Measurements from ENCODE around the gene NCAPH2. TPM values are rescaled to one million over a fixed set of nuclear protein-coding genes. Genes with fewer than 3 reads are reported as not detected.
A peak's percentile ranks its signal among the peaks of the same experiment; 100 is the strongest.

The NCAPH2 gene
- total and polyA plus RNA-seq, 2 of the 13 experiments (the other 11 are each of a cell fraction or from before 2014, with no cell fraction given): 28.1 to 64.4 TPM

DNA sequence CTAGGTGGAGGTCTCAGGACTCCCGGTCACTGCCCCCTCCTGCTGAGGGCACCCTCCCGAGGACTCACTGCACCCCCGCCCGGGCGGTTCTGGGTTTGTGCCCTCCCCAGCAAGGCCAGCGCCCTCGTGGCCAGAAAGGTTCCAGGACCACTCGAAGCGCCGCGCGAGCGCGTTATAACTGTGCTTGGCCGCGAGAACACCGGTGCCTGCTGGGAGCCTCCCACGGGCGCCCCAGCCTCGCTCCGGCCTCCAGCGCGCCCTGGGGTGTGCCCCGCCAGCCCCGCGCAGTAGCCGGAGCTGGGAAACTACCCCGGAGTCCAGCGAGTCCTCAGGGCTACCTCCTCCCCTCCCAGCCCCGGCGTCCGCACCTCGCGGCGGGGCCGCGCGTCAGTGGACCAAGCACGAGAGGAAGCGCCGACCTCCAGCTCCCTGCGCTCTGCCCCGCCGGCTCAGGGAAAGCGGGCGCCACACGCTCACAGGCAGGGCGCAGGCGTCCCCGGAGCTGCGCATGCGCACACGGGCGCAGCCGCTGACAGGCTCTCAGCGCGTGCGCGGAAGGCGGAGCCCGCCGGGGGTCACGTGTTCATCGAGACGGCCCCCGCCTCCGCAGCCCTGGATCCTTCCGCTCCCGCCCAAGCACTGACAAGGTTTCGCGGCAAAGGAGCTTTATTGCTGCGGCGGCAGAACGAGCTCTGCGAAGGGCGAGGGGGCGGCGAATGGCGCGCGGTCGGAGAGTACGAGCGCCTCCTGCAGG, 17.3 kb downstream of the NCAPH2 start, which contains the start of gene SCO2 (continued):
- TF ChIP-seq RBM39 (IDR thresholded peaks at IDR 0.05; ENCODE audit: low read depth, low read length, poor library complexity, severe bottlenecking) (peak; percentile 67), ZNF343 (CRISPR knock-in tag; IDR thresholded peaks at IDR 0.05) (peak; percentile 84), MAFK (conservative IDR thresholded peaks at IDR 0.05 in 1 of 2, IDR thresholded peaks at IDR 0.05 in 1 of 2; ENCODE audit: low read length in 2 of 2) (peak; percentile 40 to 76; a peak in 3 of 4 replicates), HIVEP1 (CRISPR knock-in tag; IDR thresholded peaks at IDR 0.05) (peak; percentile 87), BRD4 (CRISPR knock-in tag; IDR thresholded peaks at IDR 0.05) (peak; percentile 45; the same call in 1 of the 2 replicates), CAMTA2 (CRISPR knock-in tag; IDR thresholded peaks at IDR 0.05; ENCODE audit: borderline replicate concordance) (peak; percentile 62; the same call in 1 of the 2 replicates), KMT2A (CRISPR knock-in tag; IDR thresholded peaks at IDR 0.05) (peak; percentile 49; the same call in 1 of the 2 replicates), ZNF792 (CRISPR knock-in tag; IDR thresholded peaks at IDR 0.05) (peak; percentile 71), REPIN1 (CRISPR knock-in tag; IDR thresholded peaks at IDR 0.05; ENCODE audit: borderline replicate concordance, low read depth) (peak; percentile 71; the same call in 1 of the 2 replicates), EZH2 (conservative IDR thresholded peaks at IDR 0.05; ENCODE audit: low read depth, low read length) (no peak), CCAR2 (optimal IDR thresholded peaks at IDR 0.05; ENCODE audit: low read depth, low read length) (no peak), KLF16 (CRISPR knock-in tag; IDR thresholded peaks at IDR 0.05) (peak in 1 of 2 experiments; percentile 76; a peak in 2 of 4 replicates)
- TF ChIP-seq, protein P1, sequence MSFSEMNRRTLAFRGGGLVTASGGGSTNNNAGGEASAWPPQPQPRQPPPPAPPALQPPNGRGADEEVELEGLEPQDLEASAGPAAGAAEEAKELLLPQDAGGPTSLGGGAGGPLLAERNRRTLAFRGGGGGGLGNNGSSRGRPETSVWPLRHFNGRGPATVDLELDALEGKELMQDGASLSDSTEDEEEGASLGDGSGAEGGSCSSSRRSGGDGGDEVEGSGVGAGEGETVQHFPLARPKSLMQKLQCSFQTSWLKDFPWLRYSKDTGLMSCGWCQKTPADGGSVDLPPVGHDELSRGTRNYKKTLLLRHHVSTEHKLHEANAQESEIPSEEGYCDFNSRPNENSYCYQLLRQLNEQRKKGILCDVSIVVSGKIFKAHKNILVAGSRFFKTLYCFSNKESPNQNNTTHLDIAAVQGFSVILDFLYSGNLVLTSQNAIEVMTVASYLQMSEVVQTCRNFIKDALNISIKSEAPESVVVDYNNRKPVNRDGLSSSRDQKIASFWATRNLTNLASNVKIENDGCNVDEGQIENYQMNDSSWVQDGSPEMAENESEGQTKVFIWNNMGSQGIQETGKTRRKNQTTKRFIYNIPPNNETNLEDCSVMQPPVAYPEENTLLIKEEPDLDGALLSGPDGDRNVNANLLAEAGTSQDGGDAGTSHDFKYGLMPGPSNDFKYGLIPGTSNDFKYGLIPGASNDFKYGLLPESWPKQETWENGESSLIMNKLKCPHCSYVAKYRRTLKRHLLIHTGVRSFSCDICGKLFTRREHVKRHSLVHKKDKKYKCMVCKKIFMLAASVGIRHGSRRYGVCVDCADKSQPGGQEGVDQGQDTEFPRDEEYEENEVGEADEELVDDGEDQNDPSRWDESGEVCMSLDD (CRISPR knock-in tag; IDR thresholded peaks at IDR 0.05; ENCODE audit: borderline replicate concordance): no peak
- TF ChIP-seq, protein P2, sequence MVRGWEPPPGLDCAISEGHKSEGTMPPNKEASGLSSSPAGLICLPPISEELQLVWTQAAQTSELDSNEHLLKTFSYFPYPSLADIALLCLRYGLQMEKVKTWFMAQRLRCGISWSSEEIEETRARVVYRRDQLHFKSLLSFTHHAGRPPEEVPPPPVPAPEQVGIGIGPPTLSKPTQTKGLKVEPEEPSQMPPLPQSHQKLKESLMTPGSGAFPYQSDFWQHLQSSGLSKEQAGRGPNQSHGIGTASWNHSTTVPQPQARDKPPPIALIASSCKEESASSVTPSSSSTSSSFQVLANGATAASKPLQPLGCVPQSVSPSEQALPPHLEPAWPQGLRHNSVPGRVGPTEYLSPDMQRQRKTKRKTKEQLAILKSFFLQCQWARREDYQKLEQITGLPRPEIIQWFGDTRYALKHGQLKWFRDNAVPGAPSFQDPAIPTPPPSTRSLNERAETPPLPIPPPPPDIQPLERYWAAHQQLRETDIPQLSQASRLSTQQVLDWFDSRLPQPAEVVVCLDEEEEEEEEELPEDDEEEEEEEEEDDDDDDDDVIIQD (CRISPR knock-in tag; IDR thresholded peaks at IDR 0.05; ENCODE audit: low read depth): peak; percentile 38; the same call in 1 of the 2 replicates
- TF ChIP-seq, protein P3, sequence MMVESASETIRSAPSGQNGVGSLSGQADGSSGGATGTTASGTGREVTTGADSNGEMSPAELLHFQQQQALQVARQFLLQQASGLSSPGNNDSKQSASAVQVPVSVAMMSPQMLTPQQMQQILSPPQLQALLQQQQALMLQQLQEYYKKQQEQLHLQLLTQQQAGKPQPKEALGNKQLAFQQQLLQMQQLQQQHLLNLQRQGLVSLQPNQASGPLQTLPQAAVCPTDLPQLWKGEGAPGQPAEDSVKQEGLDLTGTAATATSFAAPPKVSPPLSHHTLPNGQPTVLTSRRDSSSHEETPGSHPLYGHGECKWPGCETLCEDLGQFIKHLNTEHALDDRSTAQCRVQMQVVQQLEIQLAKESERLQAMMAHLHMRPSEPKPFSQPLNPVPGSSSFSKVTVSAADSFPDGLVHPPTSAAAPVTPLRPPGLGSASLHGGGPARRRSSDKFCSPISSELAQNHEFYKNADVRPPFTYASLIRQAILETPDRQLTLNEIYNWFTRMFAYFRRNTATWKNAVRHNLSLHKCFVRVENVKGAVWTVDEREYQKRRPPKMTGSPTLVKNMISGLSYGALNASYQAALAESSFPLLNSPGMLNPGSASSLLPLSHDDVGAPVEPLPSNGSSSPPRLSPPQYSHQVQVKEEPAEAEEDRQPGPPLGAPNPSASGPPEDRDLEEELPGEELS (CRISPR knock-in tag; IDR thresholded peaks at IDR 0.05): 0 out of 2 replicates have a peak, but pooled peaks have one; percentile 11
- TF ChIP-seq, protein P4, sequence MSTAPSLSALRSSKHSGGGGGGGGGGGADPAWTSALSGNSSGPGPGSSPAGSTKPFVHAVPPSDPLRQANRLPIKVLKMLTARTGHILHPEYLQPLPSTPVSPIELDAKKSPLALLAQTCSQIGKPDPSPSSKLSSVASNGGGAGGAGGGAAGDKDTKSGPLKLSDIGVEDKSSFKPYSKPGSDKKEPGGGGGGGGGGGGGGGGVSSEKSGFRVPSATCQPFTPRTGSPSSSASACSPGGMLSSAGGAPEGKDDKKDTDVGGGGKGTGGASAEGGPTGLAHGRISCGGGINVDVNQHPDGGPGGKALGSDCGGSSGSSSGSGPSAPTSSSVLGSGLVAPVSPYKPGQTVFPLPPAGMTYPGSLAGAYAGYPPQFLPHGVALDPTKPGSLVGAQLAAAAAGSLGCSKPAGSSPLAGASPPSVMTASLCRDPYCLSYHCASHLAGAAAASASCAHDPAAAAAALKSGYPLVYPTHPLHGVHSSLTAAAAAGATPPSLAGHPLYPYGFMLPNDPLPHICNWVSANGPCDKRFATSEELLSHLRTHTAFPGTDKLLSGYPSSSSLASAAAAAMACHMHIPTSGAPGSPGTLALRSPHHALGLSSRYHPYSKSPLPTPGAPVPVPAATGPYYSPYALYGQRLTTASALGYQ (CRISPR knock-in tag; IDR thresholded peaks at IDR 0.05): 0 out of 2 replicates have a peak, but pooled peaks have one; percentile 19

Measured in HepG2 (cell line).